H9 (cell line): Measurements from ENCODE around the gene TMCC3. TPM values are rescaled to one million over a fixed set of nuclear protein-coding genes. Genes with fewer than 3 reads are reported as not detected.
A peak's percentile ranks its signal among the peaks of the same experiment; 100 is the strongest.

Source experiments
- DNase-seq: peaks from one replicate; pipeline ENCODE4 v3.0.0-alpha.2; 2017
- H2AFZ ChIP-seq: one replicate; pipeline ENCODE4 v1.6.1; 2013; ENCODE audit warnings: mild to moderate bottlenecking, low read length, control low read depth, moderate library complexity
- H2AK5ac ChIP-seq: 2 replicates; pipeline ENCODE4 v1.6.1; 2013; ENCODE audit warnings: low read length, control low read depth, mixed read lengths; ENCODE audit not compliant: insufficient read length
- H2BK120ac ChIP-seq: one replicate; pipeline ENCODE4 v1.6.1; 2013; ENCODE audit warnings: low read depth, mild to moderate bottlenecking, low read length, control low read depth, inconsistent platforms; ENCODE audit not compliant: poor library complexity, severe bottlenecking
- H2BK12ac ChIP-seq: 2 replicates; pipeline ENCODE4 v1.6.1; 2013; ENCODE audit warnings: low read length, control low read depth, mixed read lengths, low read depth; ENCODE audit not compliant: insufficient read length
- H2BK15ac ChIP-seq: 2 replicates; pipeline ENCODE4 v1.6.1; 2013; ENCODE audit warnings: low read depth, low read length, control low read depth
- H2BK20ac ChIP-seq: one replicate; pipeline ENCODE4 v1.6.1; 2013; ENCODE audit warnings: low read depth, mild to moderate bottlenecking, low read length, control low read depth, inconsistent platforms; ENCODE audit not compliant: poor library complexity, severe bottlenecking
- H2BK5ac ChIP-seq: 2 replicates; pipeline ENCODE4 v1.6.1; 2013; ENCODE audit warnings: low read length, control low read depth, mixed read lengths; ENCODE audit not compliant: insufficient read length
- H3K14ac ChIP-seq: 2 replicates; pipeline ENCODE4 v1.6.1; 2013; ENCODE audit warnings: low read length, control low read depth; ENCODE audit not compliant: insufficient read depth
- H3K18ac ChIP-seq: 2 replicates; pipeline ENCODE4 v1.6.1; 2013; ENCODE audit warnings: low read depth, mild to moderate bottlenecking, mixed read lengths, low read length, control low read depth; ENCODE audit not compliant: insufficient read length
- H3K23ac ChIP-seq: 2 replicates; pipeline ENCODE4 v1.6.1; 2013; ENCODE audit warnings: low read length, control low read depth, mixed read lengths, low read depth; ENCODE audit not compliant: insufficient read length
- H3K23me2 ChIP-seq: 2 replicates; pipeline ENCODE4 v1.6.1; 2013; ENCODE audit warnings: low read depth, mild to moderate bottlenecking, mixed read lengths, low read length, control low read depth; ENCODE audit not compliant: insufficient read length, poor library complexity, severe bottlenecking
- H3K27ac ChIP-seq: 2 replicates; pipeline ENCODE4 v1.5.1; 2013; ENCODE audit warnings: low read length, control low read depth, mixed read lengths, low read depth; ENCODE audit not compliant: insufficient read length
- H3K27me3 ChIP-seq: 2 replicates; pipeline ENCODE4 v1.6.1; 2013; ENCODE audit warnings: low read length, control low read depth, inconsistent platforms; ENCODE audit not compliant: insufficient read depth
- H3K4ac ChIP-seq: 2 replicates; pipeline ENCODE4 v1.6.1; 2013; ENCODE audit warnings: low read depth, mild to moderate bottlenecking, control low read depth, inconsistent platforms, low read length, moderate library complexity
- H3K4me1 ChIP-seq: 2 replicates; pipeline ENCODE4 v1.6.1; 2013; ENCODE audit warnings: low read length, control low read depth, inconsistent platforms; ENCODE audit not compliant: insufficient read depth
- H3K4me2 ChIP-seq: 2 replicates; pipeline ENCODE4 v1.6.1; 2013; ENCODE audit warnings: low read length, control low read depth, mixed read lengths; ENCODE audit not compliant: insufficient read length, insufficient read depth
- H3K56ac ChIP-seq: 2 replicates; pipeline ENCODE4 v1.6.1; 2013; ENCODE audit warnings: low read depth, mild to moderate bottlenecking, mixed read lengths, low read length, control low read depth; ENCODE audit not compliant: insufficient read length
- H3K79me1 ChIP-seq: 2 replicates; pipeline ENCODE4 v1.6.1; 2013; ENCODE audit warnings: low read depth, mild to moderate bottlenecking, moderate library complexity, low read length, control low read depth, inconsistent platforms; ENCODE audit not compliant: insufficient read depth, poor library complexity, severe bottlenecking
- H3K79me2 ChIP-seq: 2 replicates; pipeline ENCODE4 v1.6.1; 2013; ENCODE audit warnings: low read length, control low read depth, inconsistent platforms; ENCODE audit not compliant: insufficient read depth
- H3K9ac ChIP-seq: 2 replicates; pipeline ENCODE4 v1.6.1; 2013; ENCODE audit warnings: low read length, control low read depth, mixed read lengths; ENCODE audit not compliant: insufficient read length; ENCODE audit errors: extremely low read depth
- H3K9me3 ChIP-seq: one replicate; pipeline ENCODE4 v1.6.1; 2013; ENCODE audit warnings: low read depth, low read length, inconsistent platforms; ENCODE audit not compliant: control insufficient read depth
- H3T11ph ChIP-seq: one replicate; pipeline ENCODE4 v1.6.1; 2013; ENCODE audit warnings: mild to moderate bottlenecking, low read length, control low read depth, inconsistent platforms
- H4K20me1 ChIP-seq: one replicate; pipeline ENCODE4 v1.6.1; 2013; ENCODE audit not compliant: control insufficient read depth, insufficient read length, insufficient read depth
- H4K5ac ChIP-seq: 2 replicates; pipeline ENCODE4 v1.6.1; 2013; ENCODE audit warnings: low read depth, mild to moderate bottlenecking, mixed read lengths, low read length, control low read depth; ENCODE audit not compliant: insufficient read length
- H4K8ac ChIP-seq: replicated peaks from 2 replicates; pipeline ENCODE4 v1.6.1; 2013; ENCODE audit warnings: low read length, control low read depth, mixed read lengths, low read depth; ENCODE audit not compliant: insufficient read length
- H4K91ac ChIP-seq: 2 replicates; pipeline ENCODE4 v1.6.1; 2013; ENCODE audit warnings: low read depth, mild to moderate bottlenecking, moderate library complexity, mixed read lengths, low read length, control low read depth; ENCODE audit not compliant: insufficient read length
- H3K27ac Mint-ChIP-seq, 3 experiments: 2 replicates in 2 of 3; 3 replicates in 1 of 3; pipeline ENCODE4 v1.8.0; 2020 to 2021; ENCODE audit warnings: mixed read lengths in 3 of 3, mild to moderate bottlenecking in 1 of 3, moderate library complexity in 1 of 3
- H3K27me3 Mint-ChIP-seq: 2 replicates; pipeline ENCODE4 v1.8.0; 2021; ENCODE audit warnings: low read depth, mild to moderate bottlenecking, moderate library complexity, mixed read lengths
- H3K36me3 Mint-ChIP-seq, 3 experiments: 2 replicates in 2 of 3; 3 replicates in 1 of 3; pipeline ENCODE4 v1.8.0; 2020 to 2021; ENCODE audit warnings: low read depth in 3 of 3, mixed read lengths in 3 of 3; ENCODE audit not compliant: insufficient read depth in 1 of 3
- H3K4me1 Mint-ChIP-seq, 2 experiments: 2 replicates each; pipeline ENCODE4 v1.8.0; 2020; ENCODE audit warnings: mixed read lengths in 2 of 2
- H3K4me3 Mint-ChIP-seq, 2 experiments: 2 replicates in 1 of 2; 3 replicates in 1 of 2; pipeline ENCODE4 v1.8.0; 2020 to 2021; ENCODE audit warnings: mild to moderate bottlenecking in 2 of 2, mixed read lengths in 2 of 2, moderate library complexity in 1 of 2
- H3K9me3 Mint-ChIP-seq, 2 experiments: 2 replicates in 1 of 2; 3 replicates in 1 of 2; pipeline ENCODE4 v1.8.0; 2020; ENCODE audit warnings: mild to moderate bottlenecking in 2 of 2, mixed read lengths in 2 of 2, moderate library complexity in 1 of 2
- CTCF ChIP-seq: fragments of 200-600 bp; sonication (generic); conservative IDR thresholded peaks from 3 replicates; pipeline ENCODE4 v1.8.0; 2021; ENCODE audit warnings: antibody characterized with exemption, mild to moderate bottlenecking
- WGBS: extraction: QIAGEN DNeasy Blood & Tissue Kit; methylation state at CpG from one replicate; pipeline ENCODE4 v1.1.7; 2013; ENCODE audit warnings: missing lambda C conversion rate, low lambda C conversion rate, mixed read lengths; ENCODE audit not compliant: insufficient read length; ENCODE audit errors: extremely low coverage; 5-methylcytosine and 5-hydroxymethylcytosine counted together
- total RNA-seq: library from RNA; stranded (reverse); gene quantifications from 2 replicates; pipeline ENCODE4 v1.2.1, GENCODE V29; 2021

TMCC3 gene
- total RNA-seq, 1 experiment from 2014 or later, result 0.87 TPM

GRCh38 chr12:94676031-94676641 lies 25.8 kb upstream of the TMCC3 start:
- Histone ChIP-seq H3K9me3 (no peaks in the 10 kb centered on the region), H3K23ac (no peak overlapping the region), H3K56ac (no peak overlapping the region), H3K18ac (no peak overlapping the region), H3K4ac (no peak overlapping the region), H2BK5ac (no peak overlapping the region), H3K4me2 (no peak overlapping the region), H2BK20ac (no peak overlapping the region), H2AK5ac (no peak overlapping the region), H3K23me2 (no peaks in the 10 kb centered on the region), H4K5ac (no peak overlapping the region), H2BK120ac (no peak overlapping the region), H2BK15ac (no peak overlapping the region), H3K79me1 (no peaks in the 10 kb centered on the region), H3K9ac (no peak overlapping the region), H3T11ph (no peak overlapping the region), H3K27me3 (no peaks in the 10 kb centered on the region), H3K79me2 (no peaks in the 10 kb centered on the region), H4K20me1 (no peaks in the 10 kb centered on the region), H4K91ac (no peak overlapping the region), H4K8ac (no peak overlapping the region), H2AFZ (no peak overlapping the region), H3K4me1 (peaks cover 6% of the 10 kb centered on the region; the same call in 1 of the 2 replicates), H3K14ac (no peak overlapping the region), H3K27ac (no peak overlapping the region), H2BK12ac (no peak overlapping the region)
- WGBS, result no CpG with 5 or more reads among the region's 9 CpGs
- Mint-ChIP-seq H3K27ac (peak overlapping the region; percentile 2 to 20 (median 12); a peak in 3 of 7 replicates), H3K4me3 (no peak overlapping the region), H3K27me3 (0 out of 2 replicates have a peak, but pooled peaks cover 2% of the 10 kb centered on the region), H3K4me1 (peaks cover 17 to 22% of the 10 kb centered on the region in 2 experiments), H3K9me3 (peaks cover 4 to 6% of the 10 kb centered on the region in 2 experiments; a peak in 4 of 5 replicates), H3K36me3 (peaks cover 0 to 7% (median 2%) of the 10 kb centered on the region in 3 experiments; a peak in 4 of 7 replicates)
- DNase-seq, result no peak
- no peak for TF ChIP-seq CTCF
